GM19240 (cell line): Measurements from ENCODE around the gene TACC3.

Experiments
- DNase-seq: peaks from one replicate; pipeline ENCODE4 v3.0.0; 2011; ENCODE audit warnings: low spot score; ENCODE audit not compliant: insufficient read length

TACC3 gene

GRCh38 chr4:1759170-1759817, 38.0 kb downstream of the TACC3 start:
- DNase-seq: no peak

GRCh38 chr4:1759818-1760223, 38.5 kb downstream of the TACC3 start:
- DNase-seq: no peak

GRCh38 chr4:1760521-1761071, 39.3 kb downstream of the TACC3 start:
- no peak for DNase-seq

GRCh38 chr4:1761130-1761689, 39.9 kb downstream of the TACC3 start:
- DNase-seq: no peak

GRCh38 chr4:1762264-1763010, 41.1 kb downstream of the TACC3 start:
- no peak for DNase-seq

- DNase-seq: no peak
These were observed 41.8 kb downstream of the TACC3 start for GRCh38 chr4:1763070-1763549.

- no peak for DNase-seq
These were observed 42.3 kb downstream of the TACC3 start for GRCh38 chr4:1763550-1764080.

- no peak for DNase-seq
These were observed 43.3 kb downstream of the TACC3 start for GRCh38 chr4:1764670-1765069.

- no peak for DNase-seq
These were observed 44.2 kb downstream of the TACC3 start for GRCh38 chr4:1765409-1766072.

GRCh38 chr4:1766106-1767060, 45.1 kb downstream of the TACC3 start:
- no peak for DNase-seq

- no peak for DNase-seq
These were observed 45.9 kb downstream of the TACC3 start for GRCh38 chr4:1767061-1767769.

GRCh38 chr4:1767770-1768366, 46.5 kb downstream of the TACC3 start:
- no peak for DNase-seq

- no peak for DNase-seq
These were observed 47.2 kb downstream of the TACC3 start for GRCh38 chr4:1768367-1769034.

GRCh38 chr4:1769692-1770091, 48.4 kb downstream of the TACC3 start:
- DNase-seq: no peak

- DNase-seq: no peak
These were observed 48.9 kb downstream of the TACC3 start for GRCh38 chr4:1770245-1770644.

- no peak for DNase-seq
These were observed 49.5 kb downstream of the TACC3 start for GRCh38 chr4:1770791-1771231.

GRCh38 chr4:1771555-1772305, 50.4 kb downstream of the TACC3 start:
- DNase-seq: no peak
